Urinary bladder (tissue), 4 donors: ENCODE data around the gene TNRC18. TPM values are rescaled to one million over a fixed set of nuclear protein-coding genes. Genes with fewer than 3 reads are reported as not detected.
"Not testable (repeated sequence)": the region's sequence is repeated elsewhere in the genome, so short reads cannot be mapped to it uniquely, and the experiment has no call there.

ENCODE experiments used
- DNase-seq: peaks from one replicate; pipeline ENCODE4 v3.0.0-alpha.2; 2015; ENCODE audit errors: extremely low spot score
- H3K27ac ChIP-seq: one replicate; pipeline ENCODE4 v1.5.1; 2013; ENCODE audit warnings: low read depth, mild to moderate bottlenecking, moderate library complexity
- H3K36me3 ChIP-seq: one replicate; pipeline ENCODE4 v1.6.1; 2013; ENCODE audit warnings: mild to moderate bottlenecking, moderate library complexity; ENCODE audit not compliant: insufficient read depth
- H3K4me1 ChIP-seq: one replicate; pipeline ENCODE4 v1.6.1; 2013; ENCODE audit warnings: mild to moderate bottlenecking, moderate library complexity; ENCODE audit not compliant: insufficient read depth
- H3K4me3 ChIP-seq: one replicate; pipeline ENCODE4 v1.5.1; 2013; ENCODE audit warnings: low read depth, low read length
- WGBS: extraction: QIAGEN DNeasy Blood & Tissue Kit; methylation state at CpG from one replicate; pipeline ENCODE4 v1.1.7; 2013; 5-methylcytosine and 5-hydroxymethylcytosine counted together
- polyA plus RNA-seq: library from polyadenylated mRNA; stranded (reverse); fragments of 200-250 nt; gene quantifications from one replicate; pipeline ENCODE4 v1.2.3, GENCODE V29; 2013
- total RNA-seq: library from RNA; depleted of rRNA; stranded (reverse); fragments of >200 nt; gene quantifications from one replicate; pipeline ENCODE4 v1.2.3, GENCODE V29; 2014
- donor health status: healthy with polysubstance abuse.
- donor health status: healthy.

The TNRC18 gene
- total and polyA plus RNA-seq, 2 donors = 63.0 to 76.8 TPM

GRCh38 chr7:5303591-5304505 is 119.8 kb downstream of the TNRC18 start:
- Histone ChIP-seq H3K36me3 (peaks cover 3% of the 10 kb centered on the region), H3K4me3 (no peak overlapping the region), H3K4me1 (no peaks in the 10 kb centered on the region), H3K27ac (no peak overlapping the region)
- no peak for DNase-seq
- WGBS = 73% methylated on average over 35 of the region's 35 CpGs

DNA sequence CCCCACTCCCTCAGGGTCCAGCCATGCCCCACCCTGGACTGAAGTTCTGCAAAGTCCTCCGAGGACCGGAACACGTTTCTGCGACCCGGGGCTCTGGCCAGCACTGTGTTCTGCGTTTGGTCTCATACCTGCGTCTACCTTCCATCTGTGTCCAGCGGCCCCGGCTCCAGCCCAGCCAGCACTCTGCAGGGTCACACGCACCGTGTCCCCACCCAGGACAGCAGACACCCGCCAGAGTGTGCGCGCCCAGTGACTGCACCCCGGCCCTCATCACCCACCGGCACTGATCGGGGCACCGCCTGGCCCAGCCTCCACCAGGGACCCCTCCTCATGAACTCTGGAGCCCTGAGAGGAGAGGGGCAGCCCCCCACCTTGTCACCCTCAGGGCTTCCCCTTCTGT is 120.6 kb downstream of the TNRC18 start:
- WGBS = 83% methylated on average over 18 of the region's 18 CpGs

GRCh38 chr7:5302577-5302976 is 121.1 kb downstream of the TNRC18 start:
- Histone ChIP-seq H3K36me3 (peaks cover 3% of the 10 kb centered on the region), H3K27ac (no peak overlapping the region), H3K4me1 (no peaks in the 10 kb centered on the region), H3K4me3 (no peak overlapping the region)
- WGBS = 68% methylated on average over 25 of the region's 25 CpGs
- no peak for DNase-seq

More for the DNA sequence above, 120.6 kb downstream of the TNRC18 start:
- DNase-seq = no peak
- no peak overlapping the region for H3K4me3 ChIP-seq
- H3K27ac ChIP-seq = no peak overlapping the region
- no peaks in the 10 kb centered on the region for H3K4me1 ChIP-seq
- peaks cover 3% of the 10 kb centered on the region for H3K36me3 ChIP-seq

DNA sequence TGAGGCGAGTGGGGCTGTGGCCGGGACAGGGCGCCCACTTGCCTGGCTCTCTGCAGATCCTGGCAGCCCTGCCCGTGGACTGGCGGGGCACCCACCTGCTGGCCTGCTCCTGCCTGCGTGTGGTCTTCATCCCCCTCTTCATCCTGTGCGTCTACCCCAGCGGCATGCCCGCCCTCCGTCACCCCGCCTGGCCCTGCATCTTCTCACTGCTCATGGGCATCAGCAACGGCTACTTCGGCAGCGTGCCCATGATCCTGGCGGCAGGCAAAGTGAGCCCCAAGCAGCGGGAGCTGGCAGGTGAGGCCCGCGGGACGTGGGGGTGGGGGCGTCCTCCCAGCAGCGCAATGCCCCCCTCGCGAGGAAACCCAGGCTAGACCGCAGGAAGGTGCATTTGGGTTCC is 123.3 kb downstream of the TNRC18 start:
- WGBS = 96% methylated on average over 24 of the region's 24 CpGs
- Histone ChIP-seq H3K4me1 (no peaks in the 10 kb centered on the region), H3K27ac (no peak overlapping the region), H3K36me3 (no peaks in the 10 kb centered on the region), H3K4me3 (no peak overlapping the region)
- DNase-seq = no peak

GRCh38 chr7:5296611-5297226 is 126.9 kb downstream of the TNRC18 start:
- Histone ChIP-seq H3K4me1 (no peaks in the 10 kb centered on the region), H3K36me3 (no peaks in the 10 kb centered on the region), H3K4me3 (no peak overlapping the region), H3K27ac (no peak overlapping the region)
- WGBS = 39% methylated on average over 48 of the region's 48 CpGs
- DNase-seq = no peak

GRCh38 chr7:5296015-5296610 is 127.5 kb downstream of the TNRC18 start:
- Histone ChIP-seq H3K4me1 (no peaks in the 10 kb centered on the region), H3K27ac (no peak overlapping the region), H3K36me3 (no peaks in the 10 kb centered on the region), H3K4me3 (no peak overlapping the region)
- no peak for DNase-seq
- 51% methylated on average over 29 of the region's 29 CpGs for WGBS

DNA sequence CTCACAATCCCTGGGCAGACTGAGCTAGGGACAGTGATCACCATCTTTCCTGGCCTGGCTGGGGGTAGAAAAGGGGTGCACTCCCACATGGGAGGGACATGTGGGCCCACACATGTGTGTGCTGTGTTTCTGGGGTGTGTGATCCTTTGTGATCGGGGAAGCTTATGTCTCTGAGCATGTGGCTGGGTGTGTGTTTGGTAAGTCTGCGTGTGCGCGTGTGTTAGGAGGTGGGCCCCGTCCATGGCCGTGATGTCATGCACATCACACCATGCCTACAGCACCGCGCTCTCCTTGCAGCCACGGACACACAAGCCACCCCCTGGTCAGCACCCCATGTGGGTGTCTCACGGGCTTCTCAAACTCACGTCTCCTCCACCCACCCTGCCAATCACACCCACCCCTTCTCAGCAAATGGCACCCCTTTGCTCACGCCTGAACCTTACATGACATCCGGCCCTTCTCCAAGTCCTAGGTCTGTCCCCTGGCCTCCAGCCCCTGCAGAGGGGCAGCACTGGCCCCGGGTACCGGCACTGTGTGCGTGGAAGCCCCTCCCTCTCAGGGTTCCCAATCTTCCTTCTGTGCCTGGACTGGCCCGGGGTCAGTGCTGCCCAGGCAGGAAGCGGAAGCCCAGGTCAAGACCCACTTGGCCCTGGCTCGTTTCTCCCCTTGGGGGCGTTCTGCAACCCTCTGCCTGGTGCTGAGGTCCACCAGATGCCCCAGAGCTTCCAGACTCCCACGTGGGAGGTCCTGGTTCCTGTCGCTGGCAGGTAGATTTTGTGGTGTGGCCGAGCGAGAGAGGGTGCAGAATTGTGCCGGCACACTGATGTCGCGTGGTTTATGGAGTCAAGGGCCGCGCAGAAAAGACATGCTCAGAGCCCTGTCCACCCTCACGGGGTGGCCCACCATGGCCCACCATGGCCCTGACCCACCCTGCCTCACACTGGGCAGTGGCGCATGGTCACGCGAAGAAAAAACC is 128.3 kb downstream of the TNRC18 start:
- Histone ChIP-seq H3K4me3 (no peak overlapping the region), H3K36me3 (no peaks in the 10 kb centered on the region), H3K4me1 (no peaks in the 10 kb centered on the region), H3K27ac (no peak overlapping the region)
- 83% methylated on average over 33 of the region's 33 CpGs for WGBS
- no peak for DNase-seq

- H3K4me1 ChIP-seq = no peaks in the 10 kb centered on the region
- H3K36me3 ChIP-seq = no peaks in the 10 kb centered on the region
- DNase-seq = no peak
- no peak overlapping the region for H3K27ac ChIP-seq
- H3K4me3 ChIP-seq = no peak overlapping the region
- whole genome bisulfite sequencing = 85% methylated on average over 14 of the region's 14 CpGs
These were observed 129.3 kb downstream of the TNRC18 start for GRCh38 chr7:5294169-5294987.

- not testable (repeated sequence) for H3K27ac ChIP-seq, H3K4me1 ChIP-seq, DNase-seq, H3K4me3 ChIP-seq, H3K36me3 ChIP-seq
- WGBS = 84% methylated on average over 15 of the region's 15 CpGs
These were observed 131.8 kb downstream of the TNRC18 start for GRCh38 chr7:5291711-5292335.

DNA sequence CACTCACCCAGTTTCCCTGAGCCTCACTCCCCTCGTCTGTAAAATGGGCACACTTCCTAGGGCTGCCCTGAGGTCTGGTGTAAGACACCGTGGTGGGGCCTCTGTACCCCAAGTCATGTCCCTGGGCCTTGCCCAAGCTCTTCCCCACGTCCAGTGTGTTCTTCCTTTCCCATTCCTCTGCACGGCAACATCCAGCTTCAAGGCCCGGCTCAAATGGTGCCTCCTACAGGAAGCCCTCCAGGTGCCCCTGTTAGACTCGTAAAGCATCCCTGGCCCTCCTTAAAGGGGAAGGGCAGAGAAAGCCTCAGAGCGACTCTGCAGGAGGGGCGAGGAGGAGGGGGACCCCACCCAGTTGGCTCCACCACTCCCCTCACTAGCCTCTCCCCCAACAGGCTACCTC is 132.3 kb downstream of the TNRC18 start:
- WGBS = 87% methylated on average over 8 of the region's 8 CpGs
- Histone ChIP-seq H3K4me3 (no peak overlapping the region), H3K36me3 (no peaks in the 10 kb centered on the region), H3K4me1 (no peaks in the 10 kb centered on the region), H3K27ac (no peak overlapping the region)
- DNase-seq = no peak

- no peak overlapping the region for H3K4me3 ChIP-seq
- no peak for DNase-seq
- 80% methylated on average over 7 of the region's 7 CpGs for WGBS
- H3K4me1 ChIP-seq = no peaks in the 10 kb centered on the region
- no peaks in the 10 kb centered on the region for H3K36me3 ChIP-seq
- H3K27ac ChIP-seq = no peak overlapping the region
These were observed 134.3 kb downstream of the TNRC18 start for GRCh38 chr7:5289355-5289754.

DNA sequence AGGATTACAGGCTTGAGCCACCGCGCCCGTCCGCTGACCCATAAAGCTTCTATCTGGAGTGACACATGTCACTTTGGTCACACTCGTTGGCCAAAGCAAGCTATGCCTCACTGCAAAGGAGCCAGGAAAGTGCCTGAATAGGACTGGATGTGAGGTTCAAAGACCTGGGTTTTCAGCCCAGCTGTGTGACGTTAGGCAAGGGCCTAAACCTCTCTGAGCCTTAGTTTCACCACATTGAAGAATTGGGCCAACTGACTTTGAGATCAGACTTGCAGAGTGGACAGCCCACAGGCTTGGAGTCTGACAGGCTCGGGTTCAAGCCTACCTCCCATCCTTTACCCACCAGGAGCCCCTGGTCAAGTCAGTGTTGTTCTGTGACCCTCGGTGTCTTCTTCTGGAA is 135.1 kb downstream of the TNRC18 start:
- 94% methylated on average over 8 of the region's 8 CpGs for WGBS
- H3K4me1 ChIP-seq, H3K36me3 ChIP-seq, H3K27ac ChIP-seq, H3K4me3 ChIP-seq, DNase-seq: not testable (repeated sequence)
